Adrenal gland (tissue), 12 donors: ENCODE data around the gene DYNAP. TPM values are rescaled to one million over a fixed set of nuclear protein-coding genes. Genes with fewer than 3 reads are reported as not detected.

ENCODE experiments used
- DNase-seq, 7 donors: peaks; one replicate each; pipeline ENCODE4 v3.0.0-alpha.2; 2019 to 2020
- H3K27ac ChIP-seq, 5 donors: fragments of 200-600 bp; sonication (generic) in 4 of 5; 1 replicate in 3 of 5; 2 replicates in 2 of 5; pipeline versions ENCODE4 v1.5.1 to v1.8.0; 2016 to 2020; ENCODE audit warnings: mild to moderate bottlenecking in 1 of 5
- H3K27me3 ChIP-seq: fragments of 200-600 bp; 2 replicates; pipeline ENCODE4 v1.8.0; 2021
- H3K36me3 ChIP-seq, 2 donors: fragments of 200-600 bp; replicated peaks in 1 of 2; 1 replicate in 1 of 2; 2 replicates in 1 of 2; pipeline versions ENCODE4 v1.5.1 to v1.8.0; 2018 to 2022
- H3K4me1 ChIP-seq, 2 donors: fragments of 200-600 bp; replicated peaks in 1 of 2; 1 replicate in 1 of 2; 2 replicates in 1 of 2; pipeline versions ENCODE4 v1.5.1 to v1.8.0; 2018 to 2021
- H3K4me3 ChIP-seq, 4 donors: fragments of 200-600 bp; sonication (generic) in 3 of 4; one replicate each; pipeline ENCODE4 v1.5.1; 2016 to 2018
- H3K9me3 ChIP-seq, 3 donors: fragments of 200-600 bp; sonication (generic) in 1 of 3; replicated peaks in 1 of 3; 1 replicate in 2 of 3; 2 replicates in 1 of 3; pipeline versions ENCODE4 v1.5.1 to v1.8.0; 2016 to 2021
- CTCF ChIP-seq, 6 experiments: fragments of 450-650 bp in 4 of 6; fragments of 200-600 bp in 2 of 6; sonication (generic) in 1 of 6; IDR thresholded peaks; 1 replicate in 5 of 6; 2 replicates in 1 of 6; pipeline versions ENCODE4 v1.5.1 to v1.8.0; 2016 to 2021; ENCODE audit warnings: antibody characterized with exemption in 6 of 6, mild to moderate bottlenecking in 2 of 6, moderate library complexity in 1 of 6
- POLR2A ChIP-seq, 2 donors: fragments of 450-650 bp; IDR thresholded peaks; one replicate each; pipeline ENCODE4 v1.6.1; 2017; ENCODE audit warnings: antibody characterized with exemption in 2 of 2, mild to moderate bottlenecking in 2 of 2, moderate library complexity in 1 of 2
- WGBS, 4 donors: extraction: QIAGEN DNeasy Blood & Tissue Kit in 2 of 4; methylation state at CpG; one replicate each; pipeline versions ENCODE4 v1.1.5 to v1.1.7; 2013 to 2017; 5-methylcytosine and 5-hydroxymethylcytosine counted together
- intact Hi-C, 2 donors: fragments of 100-400 bp; cut with DNase I; formaldehyde crosslinking; loops; one replicate each; pipeline versions ENCODE4 v1.14.1 to v1.15.0; 2022 to 2023
- polyA plus RNA-seq, 3 donors: library from polyadenylated mRNA; stranded (reverse); fragments of 200-250 nt in 2 of 3; fragments of 350-450 nt in 1 of 3; fragmentation: Illumina TruSeq in 1 of 3; extraction: RNeasy Lipid Tissue Mini Kit (QIAGEN cat#74804) in 1 of 3; gene quantifications; one replicate each; pipeline ENCODE4 v1.2.3, GENCODE V29; 2013 to 2014
- total RNA-seq, 9 donors: library from RNA; depleted of rRNA in 4 of 9; stranded (reverse); fragments of >200 nt in 4 of 9; fragments of 120-200 nt in 1 of 9; fragmentation: NEBNext Ultra II Directional in 1 of 9; extraction: Animal tissue kit (Norgen Biotek cat#: 25700) in 1 of 9; gene quantifications; one replicate each; pipeline versions ENCODE4 v1.1.0 to v1.2.4, GENCODE V29; 2013 to 2023
- donor health status: healthy with polysubstance abuse.
- donor health status: Bipolar disorder and iron deficiency.
- donor health status: DM: yes; HTN: yes; CAD: no.
- donor health status: DM: no; HTN: no; CAD: no.
- donor health status: DM: no; HTN: no; CAD: no.
- donor health status: DM: yes; HTN: yes; CAD: no.

Gene DYNAP
- total and polyA plus RNA-seq, 12 donors = not detected

GRCh38 chr18:54616220-54616848 is 25.3 kb downstream of the DYNAP start:
- TF ChIP-seq POLR2A (IDR thresholded peaks at IDR 0.05) (no peak), CTCF (IDR thresholded peaks at IDR 0.05) (no peak)
- WGBS, 4 donors = 63 to 74% (median 70%) methylated on average over 3 of the region's 3 CpGs
- Histone ChIP-seq H3K4me3 (no peak overlapping the region), H3K9me3 (no peaks in the 10 kb centered on the region), H3K27ac (no peak overlapping the region), H3K36me3 (no peaks in the 10 kb centered on the region), H3K27me3 (no peaks in the 10 kb centered on the region), H3K4me1 (no peaks in the 10 kb centered on the region)
- intact Hi-C loops = no loop called here
- DNase-seq = no peak

GRCh38 chr18:54622084-54622483 is 31.0 kb downstream of the DYNAP start:
- intact Hi-C loops = no loop called here
- no peaks in the 10 kb centered on the region for H3K9me3 ChIP-seq
- no peaks in the 10 kb centered on the region for H3K36me3 ChIP-seq
- TF ChIP-seq POLR2A (IDR thresholded peaks at IDR 0.05) = no peak
- TF ChIP-seq CTCF (IDR thresholded peaks at IDR 0.05) = no peak
- no peaks in the 10 kb centered on the region for H3K27me3 ChIP-seq
- H3K27ac ChIP-seq = no peak overlapping the region
- no peaks in the 10 kb centered on the region for H3K4me1 ChIP-seq
- H3K4me3 ChIP-seq = no peak overlapping the region
- no peak for DNase-seq

- H3K9me3 ChIP-seq = no peaks in the 10 kb centered on the region
- no peak for DNase-seq
- TF ChIP-seq POLR2A (IDR thresholded peaks at IDR 0.05) = no peak
- no peak for TF ChIP-seq CTCF (IDR thresholded peaks at IDR 0.05)
- no peak overlapping the region for H3K4me3 ChIP-seq
- intact Hi-C loops = no loop called here
- WGBS, 4 donors = 64 to 87% (median 76%) methylated on average over 1 of the region's 1 CpG
- H3K36me3 ChIP-seq = no peaks in the 10 kb centered on the region
- no peaks in the 10 kb centered on the region for H3K4me1 ChIP-seq
- no peak overlapping the region for H3K27ac ChIP-seq
- no peaks in the 10 kb centered on the region for H3K27me3 ChIP-seq
Observed at GRCh38 chr18:54626779-54627178, 35.7 kb downstream of the DYNAP start.

- DNase-seq = no peak
- H3K4me3 ChIP-seq = no peak overlapping the region
- H3K4me1 ChIP-seq = no peaks in the 10 kb centered on the region
- H3K36me3 ChIP-seq = no peaks in the 10 kb centered on the region
- intact Hi-C loops = no loop called here
- no peaks in the 10 kb centered on the region for H3K9me3 ChIP-seq
- H3K27ac ChIP-seq = no peak overlapping the region
- H3K27me3 ChIP-seq = no peaks in the 10 kb centered on the region
- TF ChIP-seq POLR2A (IDR thresholded peaks at IDR 0.05) = no peak
- no peak for TF ChIP-seq CTCF (IDR thresholded peaks at IDR 0.05)
Observed at GRCh38 chr18:54630963-54631362, 39.9 kb downstream of the DYNAP start.
